HG02642 (cell line): ENCODE measurements around the gene DNAAF9.

Experiments
- ATAC-seq: cut with Tn5 transposase; IDR thresholded peaks from one replicate; pipeline ENCODE4 v1.9.1; 2021; ENCODE audit warnings: mild to moderate bottlenecking; ENCODE audit not compliant: unreplicated experiment, poor library complexity

Gene DNAAF9

DNA sequence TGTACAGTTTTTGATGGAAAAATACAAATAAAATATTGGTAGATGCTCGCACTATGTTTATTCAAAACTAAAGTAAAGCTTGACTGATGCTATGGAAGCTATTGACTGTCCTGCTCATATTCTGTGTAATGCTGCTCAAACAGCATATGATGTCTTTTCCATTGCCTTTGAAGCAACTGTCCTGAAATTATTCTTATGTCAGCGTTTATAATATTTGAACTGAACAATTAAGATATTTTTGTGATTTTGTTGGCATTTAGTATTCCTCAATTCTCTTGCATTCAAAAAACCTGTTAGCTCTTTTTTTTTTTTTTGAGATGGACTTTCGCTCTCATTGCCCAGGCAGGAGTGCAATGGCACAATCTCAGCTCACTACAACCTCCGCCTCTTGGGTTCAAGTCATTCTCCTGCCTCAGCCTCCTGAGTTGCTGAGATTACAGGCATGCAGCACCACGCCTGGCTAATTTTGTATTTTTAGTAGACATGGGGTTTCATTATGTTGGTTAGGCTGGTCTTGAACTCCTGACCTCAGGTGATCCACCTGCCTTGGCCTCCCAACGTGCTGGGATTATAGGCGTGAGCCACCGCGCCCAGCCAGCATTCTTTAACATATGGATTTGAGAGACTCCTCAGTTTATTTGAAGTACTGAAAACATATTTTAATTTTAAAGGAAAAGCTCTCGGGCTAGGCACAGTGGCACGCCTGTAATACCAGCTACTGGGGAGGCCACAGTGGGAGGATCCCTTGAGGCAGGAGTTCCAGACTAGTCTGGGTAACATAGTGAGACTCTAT lies 5.3 kb upstream of the DNAAF9 start:
- no peak for ATAC-seq

DNA sequence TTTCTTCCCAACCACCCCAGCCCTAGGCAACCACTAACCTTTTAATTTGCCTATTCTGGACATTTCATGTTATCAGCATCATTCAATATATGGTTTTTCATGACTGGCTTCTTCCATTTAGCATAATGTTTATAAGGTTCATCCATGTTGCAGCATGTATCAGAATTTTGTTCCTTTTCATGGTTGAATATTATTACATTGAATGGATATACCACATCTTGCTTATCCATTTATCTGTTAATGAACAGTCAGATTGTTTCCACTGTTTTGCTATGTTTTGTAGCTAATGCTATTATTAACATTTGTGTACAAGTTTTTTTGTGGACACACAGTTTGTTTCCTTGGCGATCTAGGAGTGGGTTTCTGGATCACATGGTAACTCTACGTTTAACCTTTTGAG lies 3.0 kb upstream of the DNAAF9 start:
- ATAC-seq, result no peak

DNA sequence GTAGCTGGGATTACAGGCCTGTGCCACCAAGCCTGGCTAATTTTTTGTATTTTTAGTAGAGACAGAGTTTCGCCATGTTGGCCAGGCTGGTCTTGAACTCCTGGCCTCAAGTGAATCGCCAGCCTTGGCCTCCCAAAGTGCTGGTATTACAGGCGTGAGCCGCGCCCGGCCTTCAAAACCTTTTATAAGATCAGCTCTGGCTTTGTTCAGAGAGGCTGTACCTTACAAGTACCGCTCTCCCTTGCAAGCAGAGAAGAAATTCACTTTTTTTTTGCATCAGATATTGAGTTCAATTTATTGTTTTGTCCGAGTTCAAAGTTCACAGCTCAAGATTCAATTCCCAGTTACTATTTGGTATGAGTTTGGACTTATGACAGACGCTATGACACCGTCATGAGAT lies 1.9 kb upstream of the DNAAF9 start:
- ATAC-seq, result no peak

DNA sequence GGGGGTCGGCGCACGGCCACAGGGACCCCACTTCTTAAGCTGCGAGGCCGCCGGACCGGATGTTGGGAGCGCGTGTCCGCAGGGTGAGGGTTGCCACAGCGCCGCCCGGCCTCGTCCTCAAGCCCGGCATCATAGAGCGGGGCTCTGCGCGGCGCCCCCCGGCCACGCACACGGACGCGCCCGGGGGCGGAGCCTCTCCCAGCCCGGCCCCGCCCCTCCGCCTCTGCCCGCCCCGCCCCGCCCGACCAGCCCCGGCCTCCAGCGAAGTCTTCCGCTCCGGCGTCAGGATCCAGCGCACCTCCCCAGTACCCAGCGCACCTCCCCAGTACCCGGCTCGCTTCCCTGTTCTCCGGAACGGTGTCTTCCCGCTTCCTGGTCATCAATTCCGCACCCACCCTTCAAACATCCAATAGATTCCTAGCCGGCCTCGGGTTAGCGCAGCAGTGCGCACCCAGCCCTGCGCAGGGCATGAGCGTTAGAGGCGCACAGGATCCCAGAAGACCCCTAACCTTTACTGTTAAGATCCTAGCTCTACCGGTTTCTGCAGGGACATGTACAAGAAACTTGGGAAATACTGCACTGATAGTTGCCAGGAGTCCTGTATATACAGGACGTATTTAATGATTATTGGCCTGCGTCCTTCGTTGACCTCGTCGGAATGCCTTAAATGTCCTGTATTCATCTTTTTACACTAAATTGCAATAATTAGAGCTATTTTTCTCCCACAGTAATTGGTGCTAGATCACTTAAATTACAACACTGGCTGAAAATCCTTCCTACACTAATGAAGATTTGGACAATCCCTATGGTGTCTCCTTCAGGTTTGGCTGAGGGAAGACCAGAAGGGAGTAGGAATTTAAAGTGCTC lies 535 bp upstream of the DNAAF9 start:
- peak; percentile 61 for ATAC-seq

DNA sequence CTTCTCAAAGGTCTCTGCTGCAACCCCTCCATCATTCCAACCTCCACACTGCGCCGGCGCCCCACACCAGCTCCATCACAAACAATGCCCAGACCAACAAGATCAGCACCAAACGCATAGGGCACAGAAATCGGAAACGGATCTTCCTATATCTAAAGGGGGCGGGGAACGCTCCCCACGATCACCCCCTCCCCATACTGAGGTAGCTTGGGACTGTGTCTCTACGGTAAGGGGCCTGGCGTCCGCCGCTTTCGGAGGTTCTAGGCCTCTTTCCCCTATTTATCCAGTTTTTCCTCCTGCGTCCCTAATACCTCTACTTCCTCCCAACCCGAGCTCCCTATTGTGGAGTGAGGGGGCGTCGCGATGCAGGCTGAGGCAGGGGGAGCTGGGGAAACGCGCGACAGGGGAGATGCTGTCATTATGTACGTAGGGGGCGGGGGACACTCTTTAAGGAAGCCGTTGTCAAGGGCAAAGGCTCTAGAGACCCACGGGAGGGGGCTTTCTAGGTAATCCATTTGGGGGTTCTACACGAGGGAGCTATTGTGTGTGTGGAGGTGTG lies 909 bp downstream of the DNAAF9 start:
- ATAC-seq, result no peak

DNA sequence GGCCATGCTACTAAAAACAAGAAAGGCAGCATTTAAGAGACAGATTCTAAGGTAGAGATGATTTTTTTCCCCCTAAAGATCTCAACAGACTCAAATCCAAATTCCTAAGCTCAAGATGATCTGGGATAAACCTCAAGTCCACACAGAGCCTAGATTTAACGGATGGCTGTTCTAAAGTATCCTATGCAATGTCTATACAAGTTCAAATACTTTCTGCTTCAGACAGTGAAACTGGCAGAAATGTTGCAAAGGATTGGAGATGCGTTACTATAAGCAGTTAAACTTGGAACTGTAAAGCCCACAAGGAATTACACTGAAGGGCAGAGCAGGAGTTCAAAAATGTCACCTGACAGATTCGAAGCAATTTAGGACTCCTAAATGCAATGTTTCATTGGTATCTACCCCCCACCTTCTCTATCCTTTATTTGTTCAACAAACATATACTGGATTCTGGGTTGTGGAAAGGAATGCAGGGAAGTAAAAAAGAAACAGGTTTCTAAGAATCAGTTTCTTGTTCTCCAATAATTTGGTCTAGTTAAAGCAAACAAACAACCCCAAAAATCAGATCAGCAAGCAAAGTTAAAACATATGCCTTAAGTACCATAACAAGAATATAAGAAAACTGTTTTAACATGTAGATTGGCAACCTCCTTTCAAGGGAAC lies 1.6 kb downstream of the DNAAF9 start:
- no peak for ATAC-seq

DNA sequence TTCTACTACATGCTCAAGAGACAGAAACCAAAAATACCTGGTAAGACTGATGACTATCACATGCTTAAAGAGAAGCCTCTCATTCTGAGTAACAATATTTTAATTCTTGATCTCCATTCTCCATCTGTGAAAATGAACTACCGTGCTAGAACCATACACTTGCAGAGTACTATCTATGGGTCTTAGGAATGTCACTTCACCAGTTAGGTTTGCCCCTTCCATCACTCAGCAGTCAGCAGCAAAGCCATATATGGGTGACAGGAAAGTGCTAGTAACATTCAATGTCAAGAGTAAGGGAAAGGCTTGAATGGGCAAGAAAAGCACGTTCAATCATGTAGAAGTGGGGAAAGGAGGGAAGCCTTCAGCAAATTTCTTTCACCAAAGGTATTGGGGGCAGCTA lies 2.3 kb downstream of the DNAAF9 start:
- no peak for ATAC-seq

DNA sequence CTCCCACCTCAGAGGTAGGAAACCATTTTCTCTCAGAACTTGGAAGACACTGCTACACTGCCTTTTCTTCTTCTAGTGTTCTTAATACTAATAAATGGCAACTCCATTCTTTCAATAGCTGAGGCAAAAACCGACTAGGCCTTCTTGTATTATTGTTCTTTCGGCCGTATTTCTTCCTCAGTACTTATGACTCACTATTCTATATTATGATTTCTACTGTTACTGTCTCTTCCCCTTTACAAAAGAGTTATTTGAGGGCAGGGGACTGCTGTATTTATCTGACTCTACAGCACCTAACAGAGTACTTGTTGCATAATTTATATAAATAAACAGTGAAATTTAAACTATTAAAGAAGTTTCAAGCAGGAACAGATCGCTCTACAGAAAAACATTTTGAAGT lies 3.1 kb downstream of the DNAAF9 start:
- ATAC-seq, result no peak

DNA sequence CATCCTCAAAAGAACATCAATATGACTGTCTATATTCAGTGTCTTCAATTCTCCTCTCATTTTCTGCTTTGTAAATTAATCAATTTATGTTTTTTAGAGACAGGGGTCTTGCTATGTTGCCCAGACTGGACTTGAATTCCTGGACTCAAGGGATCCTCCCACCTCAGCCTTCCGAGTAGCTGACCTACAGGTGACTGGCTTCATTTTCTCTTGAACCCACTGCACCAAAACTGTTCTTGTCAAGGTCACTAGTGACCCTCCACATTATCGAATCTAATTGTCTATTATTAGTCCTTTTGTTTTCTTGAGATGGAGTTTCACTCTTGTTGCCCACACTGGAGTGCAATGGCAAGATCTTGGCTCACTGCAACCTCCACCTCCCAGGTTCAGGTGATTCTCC lies 3.7 kb downstream of the DNAAF9 start:
- no peak for ATAC-seq

DNA sequence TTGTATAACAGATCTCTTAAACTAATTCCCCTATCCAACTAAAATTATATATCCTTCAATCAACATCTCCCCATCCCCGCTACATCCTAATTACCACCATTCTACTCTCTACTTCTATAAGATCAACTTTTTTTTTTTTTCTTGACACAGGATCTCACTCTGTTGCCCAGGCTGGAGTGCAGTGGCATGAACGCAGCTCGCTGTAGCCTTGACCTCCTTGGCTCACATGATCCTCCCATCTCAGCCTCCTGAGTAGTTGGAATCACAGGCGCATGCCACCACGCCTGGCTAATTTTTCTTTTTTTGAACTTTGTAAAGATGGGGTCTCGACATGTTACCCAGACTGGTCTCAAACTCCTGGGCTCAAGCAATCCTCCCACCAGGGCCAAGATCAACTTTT lies 5.0 kb downstream of the DNAAF9 start:
- no peak for ATAC-seq

DNA sequence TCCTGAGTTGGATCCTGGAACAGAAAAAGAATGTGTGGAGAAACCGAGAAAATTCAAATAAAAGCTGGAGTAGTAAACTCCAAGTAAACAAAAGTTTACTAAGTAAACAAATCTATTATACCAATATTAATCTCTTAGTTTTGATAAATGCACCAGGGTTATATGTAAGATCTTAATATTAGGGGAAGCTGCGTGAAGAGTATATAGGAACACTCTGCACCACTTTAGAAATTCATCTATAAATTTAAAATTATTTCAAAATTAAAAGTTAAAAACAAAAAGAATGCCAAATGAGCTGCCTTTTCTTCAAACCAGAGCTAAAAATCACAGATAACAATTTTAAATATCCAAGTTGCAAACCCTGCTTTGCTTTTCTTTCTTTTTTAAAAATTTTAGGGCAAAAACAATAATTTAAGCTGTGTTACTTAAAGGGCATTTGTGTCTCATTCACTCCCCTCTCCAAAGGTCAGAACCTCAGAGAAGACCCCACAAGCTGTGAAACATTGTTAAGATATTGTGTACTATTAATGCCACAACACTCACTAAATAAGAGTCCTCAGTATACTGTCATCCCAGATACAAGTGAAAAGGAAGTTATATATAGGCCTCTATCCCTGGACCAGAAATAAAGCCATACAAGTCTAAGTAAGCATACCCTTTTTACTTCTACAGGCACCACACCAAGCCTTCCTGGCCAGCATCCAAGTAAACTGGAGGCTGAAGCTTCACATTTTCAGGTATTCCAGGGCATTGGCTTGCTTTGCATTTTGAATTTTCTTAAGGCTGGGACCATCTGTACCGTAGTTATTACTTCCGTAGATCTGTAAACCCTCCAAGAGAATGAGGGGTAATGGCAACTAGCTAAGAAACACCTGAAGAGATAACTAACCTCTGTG lies 7.0 kb downstream of the DNAAF9 start:
- ATAC-seq, result no peak

DNA sequence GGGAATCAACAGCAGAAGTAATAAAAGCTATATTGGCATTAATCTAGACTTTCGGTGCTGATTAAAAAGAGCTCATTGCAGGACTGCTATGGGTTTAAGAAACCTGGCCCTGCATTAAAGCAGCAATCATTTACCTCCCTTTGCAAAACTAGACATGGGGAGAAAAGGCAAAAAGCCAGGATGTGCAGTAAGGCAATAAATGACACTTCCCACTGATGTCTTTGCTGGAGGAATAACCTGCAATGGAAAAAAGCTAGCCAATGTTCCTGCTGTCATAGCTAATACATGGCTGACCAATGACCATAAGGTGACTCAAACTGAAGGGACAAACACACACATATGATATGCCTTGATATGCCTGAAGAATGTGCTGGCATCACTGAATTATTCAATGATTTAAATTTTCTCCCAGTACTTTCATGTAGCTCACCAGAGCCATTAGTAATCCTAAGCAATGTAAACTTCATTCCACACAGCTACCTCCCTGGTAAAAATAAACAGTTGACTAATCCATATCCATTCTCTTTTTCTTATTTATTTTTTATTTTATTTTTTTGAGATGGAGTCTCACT lies 8.7 kb downstream of the DNAAF9 start:
- ATAC-seq, result no peak

DNA sequence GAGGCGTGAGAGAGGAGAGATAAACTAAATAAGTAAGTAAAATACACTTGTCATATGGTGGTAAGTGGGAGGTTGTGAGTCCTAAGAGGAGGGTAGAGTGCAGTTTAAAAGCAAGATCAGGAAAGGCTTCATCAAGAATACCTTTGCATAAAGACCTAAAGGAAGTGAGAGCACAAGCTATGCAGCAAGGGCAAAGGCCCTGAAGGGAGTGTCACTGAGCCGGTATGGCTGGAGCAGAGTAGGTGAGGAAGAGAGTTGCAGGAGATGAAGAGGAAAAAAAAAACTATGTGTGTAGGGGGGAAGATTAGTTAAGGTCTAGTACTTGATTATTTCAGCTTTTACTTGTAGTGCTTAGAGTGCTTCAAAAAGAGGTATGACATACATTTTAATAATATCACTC lies 11.0 kb downstream of the DNAAF9 start:
- no peak for ATAC-seq

DNA sequence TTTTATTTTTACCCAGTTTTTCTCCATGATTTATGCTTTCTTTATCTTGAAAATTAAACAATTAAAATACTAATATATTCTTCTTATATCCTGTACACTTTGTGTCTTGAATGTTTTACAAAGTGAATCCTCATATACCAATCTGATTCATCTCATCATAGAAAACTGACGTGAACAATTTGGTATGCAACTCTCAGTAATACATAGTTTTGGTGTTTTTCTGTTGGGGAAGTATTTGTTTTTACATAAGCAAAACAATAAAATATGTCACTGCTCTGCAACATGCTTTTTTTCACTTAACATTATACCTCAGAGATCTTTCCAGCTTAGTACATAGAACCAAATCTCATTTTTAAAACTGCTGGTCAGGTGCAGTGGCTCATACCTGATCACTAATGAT lies 14.7 kb downstream of the DNAAF9 start:
- no peak for ATAC-seq

DNA sequence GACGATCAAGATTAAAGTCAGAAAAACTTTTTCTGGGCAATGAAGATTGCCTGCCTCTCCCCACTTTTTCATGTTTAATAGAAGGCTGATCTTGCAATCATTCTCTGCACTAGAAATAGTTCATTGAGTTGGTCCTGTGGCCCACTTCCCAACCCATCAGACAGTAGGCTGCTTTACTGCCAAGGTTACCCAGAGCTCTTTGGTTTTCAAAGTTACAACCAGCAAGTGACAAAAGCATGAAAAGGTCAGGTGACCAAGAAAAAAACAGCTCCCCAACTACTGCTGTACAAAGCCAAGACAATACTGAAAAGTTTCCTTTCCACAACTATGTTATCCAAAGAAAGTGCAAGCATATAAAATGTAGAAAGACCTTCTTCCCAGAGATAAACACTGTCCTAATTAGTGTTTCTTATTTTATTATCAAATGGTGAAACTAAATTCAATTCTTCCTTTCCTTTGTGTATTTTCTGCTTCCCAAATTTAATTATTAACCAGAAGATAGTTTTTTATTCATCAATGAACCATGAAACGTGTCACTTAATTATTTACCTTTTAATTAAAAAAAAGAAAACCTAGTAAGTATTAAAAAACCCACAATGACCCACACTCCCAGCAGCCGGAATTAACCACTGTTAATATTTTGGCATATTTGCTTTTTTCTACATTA lies 16.6 kb downstream of the DNAAF9 start:
- no peak for ATAC-seq

DNA sequence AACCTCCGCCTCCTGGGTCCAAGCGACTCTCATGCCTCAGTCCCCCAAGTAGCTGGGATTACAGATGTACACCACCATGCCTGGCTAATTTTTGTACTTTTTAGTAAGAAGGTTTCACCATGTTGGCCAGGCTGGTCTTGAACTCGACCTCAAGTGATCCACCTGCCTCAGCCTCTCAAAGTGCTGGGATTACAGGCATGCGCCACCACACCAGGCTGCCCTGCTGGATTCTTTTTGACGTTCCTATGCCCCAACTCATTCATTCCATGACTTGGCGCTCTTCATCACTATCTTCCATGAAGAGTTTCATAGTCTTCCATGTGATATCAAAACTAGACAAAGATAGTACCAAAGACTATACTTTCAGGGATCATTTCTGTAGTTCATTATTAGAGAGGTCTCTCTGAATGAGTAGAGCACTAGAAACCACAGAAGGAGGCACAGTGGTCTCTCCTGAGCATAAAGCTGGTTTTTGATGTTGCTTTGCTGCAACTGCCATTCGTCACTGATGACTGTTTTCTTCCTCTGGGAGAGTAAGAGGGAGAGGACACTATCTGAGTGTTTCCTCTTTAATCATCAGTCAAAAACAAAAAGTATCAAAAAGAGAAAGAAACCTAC lies 23.5 kb downstream of the DNAAF9 start:
- ATAC-seq, result no peak

DNA sequence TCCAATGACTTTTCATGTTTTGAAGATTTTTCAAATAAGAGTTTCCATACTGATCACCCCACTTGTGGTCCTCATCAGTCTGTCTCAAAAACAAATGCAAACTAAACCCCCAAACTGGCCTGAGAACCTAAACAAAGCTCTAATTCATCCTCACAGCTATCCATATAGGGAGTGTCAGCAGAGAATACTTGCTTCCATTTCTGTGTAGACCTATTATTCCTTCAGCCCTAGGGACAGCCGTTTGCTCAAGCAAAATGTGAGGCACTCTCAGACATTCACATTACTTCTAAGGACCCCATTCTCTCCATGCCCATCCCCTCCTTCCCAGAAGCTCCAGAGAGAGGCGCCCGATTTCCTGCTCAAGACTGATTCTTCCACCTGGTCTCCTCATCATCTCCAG lies 24.6 kb downstream of the DNAAF9 start:
- ATAC-seq, result no peak

DNA sequence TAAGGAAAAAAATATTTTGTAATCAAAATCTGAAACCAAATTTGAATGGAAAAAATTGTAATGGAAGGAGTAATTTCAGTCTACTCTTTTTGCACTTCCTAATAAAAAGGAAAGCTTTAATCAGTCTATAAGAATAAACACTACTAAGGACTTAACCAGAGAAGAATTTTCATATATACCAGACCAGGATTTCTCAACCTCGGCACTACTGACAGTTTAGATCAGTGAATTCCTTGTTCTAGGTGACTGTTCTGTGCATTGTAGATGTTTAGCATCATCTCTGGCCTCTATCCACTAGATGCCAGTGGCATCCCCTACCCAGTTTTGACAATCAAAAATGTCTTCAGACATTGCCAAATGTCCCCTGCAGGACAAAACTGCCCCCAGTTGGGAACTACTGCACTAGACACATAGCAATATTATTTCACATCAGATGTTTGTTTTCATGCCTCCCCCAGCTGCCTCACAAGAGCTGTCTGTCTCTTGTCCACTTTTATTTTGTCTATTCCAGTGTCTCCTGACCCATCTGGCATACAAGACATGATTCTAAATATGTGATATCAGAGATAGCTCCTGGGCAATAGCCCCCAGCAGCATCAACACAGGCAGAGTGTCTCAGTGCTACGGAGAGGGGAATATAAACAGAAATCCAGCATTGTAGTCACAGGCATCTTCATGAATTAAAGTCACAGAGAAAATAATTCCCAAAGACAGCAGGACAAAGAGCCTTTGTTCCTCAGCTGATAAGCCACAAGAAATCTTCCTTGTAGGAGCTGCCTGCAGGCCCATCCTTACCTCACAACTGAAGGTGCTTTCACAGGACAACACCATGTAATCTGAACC lies 27.0 kb downstream of the DNAAF9 start:
- no peak for ATAC-seq
